Activated CD4-positive, alpha-beta T cell treated with anti-CD3 and anti-CD28 coated beads, Interleukin-2, amount 10 ng/mL, durations not matched to agents 24 days and 14 days (primary cell): ENCODE data around the gene NKX2-3. TPM values are rescaled to one million over a fixed set of nuclear protein-coding genes. Genes with fewer than 3 reads are reported as not detected.
A peak's percentile ranks its signal among the peaks of the same experiment; 100 is the strongest.

ENCODE experiments used
- DNase-seq: peaks from one replicate; pipeline ENCODE4 v3.0.0; 2022
- H3K27ac Mint-ChIP-seq: one replicate; pipeline ENCODE4 v1.8.0; 2022; ENCODE audit warnings: mild to moderate bottlenecking, mixed read lengths
- H3K27me3 Mint-ChIP-seq: one replicate; pipeline ENCODE4 v1.8.0; 2022; ENCODE audit warnings: mixed read lengths
- H3K36me3 Mint-ChIP-seq: one replicate; pipeline ENCODE4 v1.8.0; 2022; ENCODE audit warnings: low read depth, mild to moderate bottlenecking, mixed read lengths
- H3K4me1 Mint-ChIP-seq: one replicate; pipeline ENCODE4 v1.8.0; 2021; ENCODE audit warnings: mixed read lengths
- H3K4me3 Mint-ChIP-seq: one replicate; pipeline ENCODE4 v1.8.0; 2022; ENCODE audit warnings: mild to moderate bottlenecking, moderate library complexity, mixed read lengths
- H3K9me3 Mint-ChIP-seq: one replicate; pipeline ENCODE4 v1.8.0; 2021; ENCODE audit warnings: mixed read lengths
- intact Hi-C: fragments of 100-400 bp; cut with micrococcal nuclease; formaldehyde crosslinking; loops from one replicate; pipeline ENCODE4 v1.15.1; 2023
- total RNA-seq: library from RNA; stranded (reverse); gene quantifications from 2 replicates; pipeline ENCODE4 v1.2.3, GENCODE V29; 2022

The NKX2-3 gene
- total RNA-seq, 1 donor from 2014 or later = not detected

- no peaks in the 10 kb centered on the region for H3K36me3 Mint-ChIP-seq
- no peak overlapping the region for H3K27ac Mint-ChIP-seq
- DNase-seq = no peak
- H3K27me3 Mint-ChIP-seq = peaks cover 69% of the 10 kb centered on the region
- H3K4me1 Mint-ChIP-seq = peaks cover 6% of the 10 kb centered on the region
- H3K4me3 Mint-ChIP-seq = no peak overlapping the region
- intact Hi-C loops = no loop called here
- H3K9me3 Mint-ChIP-seq = no peaks in the 10 kb centered on the region
These were observed 7.1 kb downstream of the NKX2-3 start for GRCh38 chr10:99539820-99540219.

GRCh38 chr10:99540306-99540656 is 7.5 kb downstream of the NKX2-3 start:
- H3K4me1 Mint-ChIP-seq = peaks cover 4% of the 10 kb centered on the region
- intact Hi-C loops = no loop called here
- no peak overlapping the region for H3K27ac Mint-ChIP-seq

GRCh38 chr10:99540657-99541531 is 8.2 kb downstream of the NKX2-3 start:
- peaks cover 4% of the 10 kb centered on the region for H3K4me1 Mint-ChIP-seq
- intact Hi-C loops = no loop called here
- DNase-seq = no peak
- H3K4me3 Mint-ChIP-seq = no peak overlapping the region
- no peak overlapping the region for H3K27ac Mint-ChIP-seq
- peaks cover 73% of the 10 kb centered on the region for H3K27me3 Mint-ChIP-seq
- no peaks in the 10 kb centered on the region for H3K9me3 Mint-ChIP-seq
- no peaks in the 10 kb centered on the region for H3K36me3 Mint-ChIP-seq

More at GRCh38 chr10:99540306-99540656, 7.5 kb downstream of the NKX2-3 start:
- peaks cover 71% of the 10 kb centered on the region for H3K27me3 Mint-ChIP-seq
- no peaks in the 10 kb centered on the region for H3K36me3 Mint-ChIP-seq
- no peak overlapping the region for H3K4me3 Mint-ChIP-seq
- no peak for DNase-seq
- H3K9me3 Mint-ChIP-seq = no peaks in the 10 kb centered on the region

- H3K27me3 Mint-ChIP-seq = peaks cover 58% of the 10 kb centered on the region
- H3K9me3 Mint-ChIP-seq = no peaks in the 10 kb centered on the region
- H3K36me3 Mint-ChIP-seq = no peaks in the 10 kb centered on the region
- H3K4me3 Mint-ChIP-seq = no peak overlapping the region
- H3K4me1 Mint-ChIP-seq = no peaks in the 10 kb centered on the region
- intact Hi-C loops = no loop called here
- H3K27ac Mint-ChIP-seq = no peak overlapping the region
- DNase-seq = no peak
These were observed 11.6 kb downstream of the NKX2-3 start for GRCh38 chr10:99544322-99544721.

GRCh38 chr10:99548041-99548530 is 15.3 kb downstream of the NKX2-3 start:
- H3K36me3 Mint-ChIP-seq = no peaks in the 10 kb centered on the region
- DNase-seq = no peak
- intact Hi-C loops = no loop called here

GRCh38 chr10:99551158-99551557 is 18.4 kb downstream of the NKX2-3 start:
- intact Hi-C loops = no loop called here
- Mint-ChIP-seq H3K27me3 (peaks cover 50% of the 10 kb centered on the region), H3K4me3 (no peak overlapping the region)

More at GRCh38 chr10:99548041-99548530, 15.3 kb downstream of the NKX2-3 start:
- H3K4me1 Mint-ChIP-seq = no peaks in the 10 kb centered on the region
- H3K4me3 Mint-ChIP-seq = no peak overlapping the region
- peaks cover 51% of the 10 kb centered on the region for H3K27me3 Mint-ChIP-seq
- H3K27ac Mint-ChIP-seq = no peak overlapping the region
- no peaks in the 10 kb centered on the region for H3K9me3 Mint-ChIP-seq

GRCh38 chr10:99551616-99552015 is 18.9 kb downstream of the NKX2-3 start:
- Mint-ChIP-seq H3K27ac (no peak overlapping the region), H3K36me3 (no peaks in the 10 kb centered on the region), H3K4me1 (peaks cover 7% of the 10 kb centered on the region), H3K9me3 (no peaks in the 10 kb centered on the region), H3K4me3 (no peak overlapping the region), H3K27me3 (peaks cover 49% of the 10 kb centered on the region)
- DNase-seq = no peak
- intact Hi-C loops = no loop called here

More at GRCh38 chr10:99551158-99551557, 18.4 kb downstream of the NKX2-3 start:
- H3K4me1 Mint-ChIP-seq = peaks cover 5% of the 10 kb centered on the region
- no peak overlapping the region for H3K27ac Mint-ChIP-seq
- H3K36me3 Mint-ChIP-seq = no peaks in the 10 kb centered on the region
- no peak for DNase-seq
- no peaks in the 10 kb centered on the region for H3K9me3 Mint-ChIP-seq

- Mint-ChIP-seq H3K27ac (no peak overlapping the region), H3K36me3 (no peaks in the 10 kb centered on the region), H3K27me3 (peaks cover 46% of the 10 kb centered on the region), H3K4me3 (no peak overlapping the region), H3K4me1 (peaks cover 7% of the 10 kb centered on the region), H3K9me3 (no peaks in the 10 kb centered on the region)
- no peak for DNase-seq
- intact Hi-C loops = loop anchor here (5.0 kb wide), 1 partner anchor 118 kb away; no protein-coding TSS in a partner anchor
These were observed 22.6 kb downstream of the NKX2-3 start for GRCh38 chr10:99555371-99555770.

- H3K27ac Mint-ChIP-seq = no peak overlapping the region
- H3K27me3 Mint-ChIP-seq = peaks cover 42% of the 10 kb centered on the region
- DNase-seq = no peak
- H3K4me3 Mint-ChIP-seq = no peak overlapping the region
- H3K9me3 Mint-ChIP-seq = no peaks in the 10 kb centered on the region
- peaks cover 7% of the 10 kb centered on the region for H3K4me1 Mint-ChIP-seq
- H3K36me3 Mint-ChIP-seq = no peaks in the 10 kb centered on the region
- intact Hi-C loops = loop anchor here (5.0 kb wide), 1 partner anchor 119 kb away; no protein-coding TSS in a partner anchor
These were observed 23.2 kb downstream of the NKX2-3 start for GRCh38 chr10:99555825-99556523.

GRCh38 chr10:99557044-99557443 is 24.3 kb downstream of the NKX2-3 start:
- H3K4me3 Mint-ChIP-seq = no peak overlapping the region
- H3K36me3 Mint-ChIP-seq = no peaks in the 10 kb centered on the region
- peaks cover 7% of the 10 kb centered on the region for H3K4me1 Mint-ChIP-seq
- intact Hi-C loops = loop anchor here (5.0 kb wide), 1 partner anchor 120 kb away; no protein-coding TSS in a partner anchor
- H3K9me3 Mint-ChIP-seq = no peaks in the 10 kb centered on the region
- no peak overlapping the region for H3K27ac Mint-ChIP-seq
- DNase-seq = no peak
- H3K27me3 Mint-ChIP-seq = peaks cover 38% of the 10 kb centered on the region

- no peak overlapping the region for H3K4me3 Mint-ChIP-seq
- DNase-seq = no peak
- H3K27ac Mint-ChIP-seq = no peak overlapping the region
- H3K9me3 Mint-ChIP-seq = no peaks in the 10 kb centered on the region
- intact Hi-C loops = loop anchor here (5.0 kb wide), 1 partner anchor 121 kb away; no protein-coding TSS in a partner anchor
- H3K27me3 Mint-ChIP-seq = peaks cover 40% of the 10 kb centered on the region
- no peaks in the 10 kb centered on the region for H3K36me3 Mint-ChIP-seq
- peaks cover 7% of the 10 kb centered on the region for H3K4me1 Mint-ChIP-seq
These were observed 26.0 kb downstream of the NKX2-3 start for GRCh38 chr10:99558708-99559107.

- Mint-ChIP-seq H3K4me3 (no peak overlapping the region), H3K27me3 (peaks cover 26% of the 10 kb centered on the region), H3K9me3 (no peaks in the 10 kb centered on the region), H3K27ac (no peak overlapping the region), H3K4me1 (peaks cover 7% of the 10 kb centered on the region), H3K36me3 (no peaks in the 10 kb centered on the region)
- DNase-seq = peak; percentile 82
- intact Hi-C loops = loop anchor here (1.0 kb wide), 2 partner anchors 52 to 151 kb away; no protein-coding TSS in a partner anchor
These were observed 27.8 kb downstream of the NKX2-3 start for GRCh38 chr10:99560277-99561126.

- H3K4me1 Mint-ChIP-seq = no peaks in the 10 kb centered on the region
- H3K9me3 Mint-ChIP-seq = no peaks in the 10 kb centered on the region
- no peaks in the 10 kb centered on the region for H3K36me3 Mint-ChIP-seq
- DNase-seq = no peak
- no peak overlapping the region for H3K4me3 Mint-ChIP-seq
- no peak overlapping the region for H3K27ac Mint-ChIP-seq
- peaks cover 32% of the 10 kb centered on the region for H3K27me3 Mint-ChIP-seq
- intact Hi-C loops = no loop called here
These were observed 29.9 kb downstream of the NKX2-3 start for GRCh38 chr10:99562631-99563030.
